Astrocyte (in vitro differentiated cells and primary cell): ENCODE results near the gene CNTNAP5. TPM values are rescaled to one million over a fixed set of nuclear protein-coding genes. Genes with fewer than 3 reads are reported as not detected.

Source experiments
- DNase-seq: peaks from one replicate; pipeline ENCODE4 v3.0.0-alpha.2; 2010; ENCODE audit warnings: low read depth
- FAIRE-seq: peaks from 2 replicates; lab custom pipeline; 2011; peaks lifted over from hg19 to GRCh38; lab: Jason Lieb, UNC
- H2AFZ ChIP-seq: 2 replicates; pipeline ENCODE4 v1.6.0; 2012; ENCODE audit warnings: low read depth, low read length, inconsistent platforms
- H3K27ac ChIP-seq: 2 replicates; pipeline ENCODE4 v1.5.1; 2011; ENCODE audit warnings: low read depth, low read length, inconsistent platforms
- H3K27me3 ChIP-seq: 2 replicates; pipeline ENCODE4 v1.6.0; 2011; ENCODE audit warnings: low read length, inconsistent platforms; ENCODE audit not compliant: insufficient read depth
- H3K36me3 ChIP-seq: 2 replicates; pipeline ENCODE4 v1.5.1; 2011; ENCODE audit warnings: low read length, inconsistent platforms; ENCODE audit not compliant: insufficient read depth
- H3K4me1 ChIP-seq: 2 replicates; pipeline ENCODE4 v1.5.1; 2011; ENCODE audit warnings: low read length, inconsistent platforms; ENCODE audit not compliant: insufficient read depth
- H3K4me2 ChIP-seq: 2 replicates; pipeline ENCODE4 v1.6.0; 2012; ENCODE audit warnings: low read length, inconsistent platforms
- H3K4me3 ChIP-seq: 2 replicates; pipeline ENCODE4 v1.5.1; 2011; ENCODE audit warnings: low read depth, mild to moderate bottlenecking, low read length, inconsistent platforms; ENCODE audit not compliant: insufficient read depth
- H3K79me2 ChIP-seq: 2 replicates; pipeline ENCODE4 v1.6.0; 2012; ENCODE audit warnings: mild to moderate bottlenecking, low read length, inconsistent platforms; ENCODE audit not compliant: insufficient read depth
- H3K9ac ChIP-seq: 2 replicates; pipeline ENCODE4 v1.6.0; 2012; ENCODE audit warnings: mild to moderate bottlenecking, low read length, inconsistent platforms
- H3K9me3 ChIP-seq: 2 replicates; pipeline ENCODE4 v1.5.1; 2012; ENCODE audit warnings: low read depth, mild to moderate bottlenecking, low read length, inconsistent platforms; ENCODE audit not compliant: insufficient read depth
- H4K20me1 ChIP-seq: 2 replicates; pipeline ENCODE4 v1.6.0; 2012; ENCODE audit warnings: low read length, inconsistent platforms; ENCODE audit not compliant: insufficient read depth
- H3K27ac Mint-ChIP-seq: one replicate; pipeline ENCODE4 v1.8.0; 2021; ENCODE audit warnings: mild to moderate bottlenecking, mixed read lengths; ENCODE audit not compliant: unreplicated experiment
- H3K27me3 Mint-ChIP-seq: one replicate; pipeline ENCODE4 v1.8.0; 2021; ENCODE audit warnings: low read depth, mixed read lengths; ENCODE audit not compliant: unreplicated experiment
- H3K36me3 Mint-ChIP-seq: one replicate; pipeline ENCODE4 v1.8.0; 2021; ENCODE audit warnings: low read depth, mixed read lengths; ENCODE audit not compliant: unreplicated experiment
- H3K4me1 Mint-ChIP-seq: one replicate; pipeline ENCODE4 v1.8.0; 2021; ENCODE audit warnings: low read depth, mixed read lengths; ENCODE audit not compliant: unreplicated experiment
- H3K4me3 Mint-ChIP-seq: one replicate; pipeline ENCODE4 v1.8.0; 2021; ENCODE audit warnings: mild to moderate bottlenecking, moderate library complexity, mixed read lengths; ENCODE audit not compliant: unreplicated experiment
- H3K9me3 Mint-ChIP-seq: one replicate; pipeline ENCODE4 v1.8.0; 2021; ENCODE audit warnings: mild to moderate bottlenecking, mixed read lengths; ENCODE audit not compliant: unreplicated experiment
- EZH2 ChIP-seq: IDR thresholded peaks from 2 replicates; pipeline ENCODE4 v1.6.1; 2012; ENCODE audit warnings: mild to moderate bottlenecking, low read length, inconsistent platforms; ENCODE audit not compliant: insufficient read depth
- total RNA-seq: library from RNA; stranded (reverse); gene quantifications from 2 replicates; pipeline ENCODE4 v1.2.1, GENCODE V29; 2021
- TF ChIP-seq, protein P1 (sequence below): IDR thresholded peaks from 2 replicates; pipeline ENCODE4 v1.5.1; 2011; ENCODE audit warnings: low read depth, mild to moderate bottlenecking, inconsistent platforms, low read length, moderate library complexity; ENCODE audit not compliant: insufficient read depth

Gene CNTNAP5
- total RNA-seq, 1 donor from 2014 or later = 0.30 TPM

DNA sequence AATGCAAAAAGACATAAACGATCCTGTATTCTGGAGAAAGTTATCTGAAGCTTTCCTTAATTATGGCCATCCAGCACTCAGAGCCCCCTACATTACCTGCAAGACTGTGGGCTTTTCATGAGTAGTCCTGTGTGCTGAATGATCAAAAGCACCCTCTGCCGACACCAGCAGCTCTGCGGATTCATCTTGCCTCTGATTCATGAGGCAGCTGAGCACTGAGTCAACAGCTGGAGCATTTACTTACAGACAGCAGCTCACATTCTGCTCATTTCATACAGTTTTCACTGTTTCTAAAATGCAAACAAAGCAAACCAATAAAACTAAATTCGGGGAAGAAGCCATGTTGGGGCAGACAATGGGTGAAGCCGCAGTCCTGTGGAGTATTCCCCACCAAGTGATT, 886.5 kb downstream of the CNTNAP5 start:
- H3K9ac ChIP-seq = no peak overlapping the region
- H3K4me1 Mint-ChIP-seq = peaks cover 35% of the 10 kb centered on the region
- H3K79me2 ChIP-seq = no peaks in the 10 kb centered on the region
- H2AFZ ChIP-seq = no peak overlapping the region
- FAIRE-seq = no peak
- H3K27ac ChIP-seq = no peak overlapping the region
- no peak overlapping the region for H3K4me2 ChIP-seq
- DNase-seq = peak; percentile 18
- H3K27ac Mint-ChIP-seq = no peak overlapping the region
- H3K36me3 ChIP-seq = no peaks in the 10 kb centered on the region
- no peaks in the 10 kb centered on the region for H4K20me1 ChIP-seq
- no peaks in the 10 kb centered on the region for H3K36me3 Mint-ChIP-seq
- no peaks in the 10 kb centered on the region for H3K27me3 ChIP-seq
- no peaks in the 10 kb centered on the region for H3K27me3 Mint-ChIP-seq
- H3K4me1 ChIP-seq = no peaks in the 10 kb centered on the region
- H3K4me3 ChIP-seq = no peak overlapping the region
- H3K4me3 Mint-ChIP-seq = no peak overlapping the region
- TF ChIP-seq EZH2 = no peak
- TF ChIP-seq, protein P1, sequence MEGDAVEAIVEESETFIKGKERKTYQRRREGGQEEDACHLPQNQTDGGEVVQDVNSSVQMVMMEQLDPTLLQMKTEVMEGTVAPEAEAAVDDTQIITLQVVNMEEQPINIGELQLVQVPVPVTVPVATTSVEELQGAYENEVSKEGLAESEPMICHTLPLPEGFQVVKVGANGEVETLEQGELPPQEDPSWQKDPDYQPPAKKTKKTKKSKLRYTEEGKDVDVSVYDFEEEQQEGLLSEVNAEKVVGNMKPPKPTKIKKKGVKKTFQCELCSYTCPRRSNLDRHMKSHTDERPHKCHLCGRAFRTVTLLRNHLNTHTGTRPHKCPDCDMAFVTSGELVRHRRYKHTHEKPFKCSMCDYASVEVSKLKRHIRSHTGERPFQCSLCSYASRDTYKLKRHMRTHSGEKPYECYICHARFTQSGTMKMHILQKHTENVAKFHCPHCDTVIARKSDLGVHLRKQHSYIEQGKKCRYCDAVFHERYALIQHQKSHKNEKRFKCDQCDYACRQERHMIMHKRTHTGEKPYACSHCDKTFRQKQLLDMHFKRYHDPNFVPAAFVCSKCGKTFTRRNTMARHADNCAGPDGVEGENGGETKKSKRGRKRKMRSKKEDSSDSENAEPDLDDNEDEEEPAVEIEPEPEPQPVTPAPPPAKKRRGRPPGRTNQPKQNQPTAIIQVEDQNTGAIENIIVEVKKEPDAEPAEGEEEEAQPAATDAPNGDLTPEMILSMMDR = no peak
- no peaks in the 10 kb centered on the region for H3K9me3 ChIP-seq
- H3K9me3 Mint-ChIP-seq = no peaks in the 10 kb centered on the region

DNA sequence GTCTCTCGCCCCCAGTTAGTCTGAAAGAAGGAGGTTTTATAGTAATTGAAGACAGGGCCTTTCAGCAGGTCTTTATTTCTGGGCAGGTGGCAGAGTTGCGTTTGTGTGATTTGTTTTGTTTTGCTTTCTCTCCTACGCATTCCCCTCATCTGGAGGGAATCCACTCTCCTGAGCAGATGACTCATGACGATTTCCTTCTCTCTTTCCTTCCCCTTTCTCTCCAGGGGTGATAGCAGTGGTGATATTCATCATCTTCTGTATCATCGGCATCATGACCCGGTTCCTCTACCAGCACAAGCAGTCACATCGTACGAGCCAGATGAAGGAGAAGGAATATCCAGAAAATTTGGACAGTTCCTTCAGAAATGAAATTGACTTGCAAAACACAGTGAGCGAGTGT, 888.8 kb downstream of the CNTNAP5 start:
- H3K4me1 ChIP-seq = no peaks in the 10 kb centered on the region
- H3K27ac ChIP-seq = no peak overlapping the region
- TF ChIP-seq EZH2 = no peak
- TF ChIP-seq, protein P1 = no peak
- FAIRE-seq (no peak), DNase-seq (peak; percentile 3)
- H4K20me1 ChIP-seq = no peaks in the 10 kb centered on the region
- Mint-ChIP-seq H3K27me3 (no peaks in the 10 kb centered on the region), H3K4me3 (no peak overlapping the region), H3K9me3 (no peaks in the 10 kb centered on the region), H3K36me3 (no peaks in the 10 kb centered on the region), H3K27ac (no peak overlapping the region), H3K4me1 (peaks cover 36% of the 10 kb centered on the region)
- no peaks in the 10 kb centered on the region for H3K36me3 ChIP-seq
- H3K79me2 ChIP-seq = no peaks in the 10 kb centered on the region
- H3K4me3 ChIP-seq = no peak overlapping the region
- H3K9ac ChIP-seq = no peak overlapping the region
- no peaks in the 10 kb centered on the region for H3K27me3 ChIP-seq
- H3K9me3 ChIP-seq = no peaks in the 10 kb centered on the region
- no peak overlapping the region for H2AFZ ChIP-seq
- H3K4me2 ChIP-seq = no peak overlapping the region

DNA sequence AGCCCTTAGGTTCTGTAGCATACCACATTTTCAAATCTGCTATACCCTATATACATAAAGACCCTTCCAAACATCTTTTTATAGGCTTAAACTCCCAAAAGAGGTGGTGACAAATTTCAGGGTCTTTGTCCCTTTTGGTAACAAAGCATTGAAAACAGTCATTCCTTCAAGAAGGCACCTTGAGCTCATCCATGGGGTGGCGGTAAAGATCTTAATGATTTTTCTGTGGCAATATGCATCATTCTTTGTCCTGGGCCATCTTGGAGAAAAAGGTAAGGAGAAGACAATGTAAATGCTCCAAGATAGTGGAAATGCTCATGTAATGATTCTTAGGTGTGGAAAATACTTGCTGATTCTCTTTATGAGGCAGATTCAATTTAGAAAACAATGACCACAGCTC, 890.5 kb downstream of the CNTNAP5 start:
- H3K9me3 Mint-ChIP-seq = no peaks in the 10 kb centered on the region
- H3K27ac Mint-ChIP-seq = no peak overlapping the region
- Histone ChIP-seq H3K4me3 (no peak overlapping the region), H3K4me1 (no peaks in the 10 kb centered on the region), H3K27ac (no peak overlapping the region), H3K36me3 (no peaks in the 10 kb centered on the region), H3K4me2 (no peak overlapping the region), H3K9ac (no peak overlapping the region), H4K20me1 (no peaks in the 10 kb centered on the region), H3K27me3 (no peaks in the 10 kb centered on the region), H3K79me2 (no peaks in the 10 kb centered on the region), H2AFZ (no peak overlapping the region), H3K9me3 (no peaks in the 10 kb centered on the region)
- DNase-seq (no peak), FAIRE-seq (no peak)
- H3K27me3 Mint-ChIP-seq = no peaks in the 10 kb centered on the region
- H3K36me3 Mint-ChIP-seq = no peaks in the 10 kb centered on the region
- H3K4me1 Mint-ChIP-seq = peaks cover 36% of the 10 kb centered on the region
- TF ChIP-seq EZH2 = no peak
- TF ChIP-seq, protein P1 = no peak
- no peak overlapping the region for H3K4me3 Mint-ChIP-seq
